PC-9 (cell line): ENCODE data around the gene HSBP1L1.

Source experiments
- EZH2 ChIP-seq: fragments of 200-600 bp; sonication (generic); IDR thresholded peaks from 2 replicates; pipeline ENCODE4 v1.8.0; 2017; ENCODE audit warnings: antibody characterized with exemption, low read depth
- TF ChIP-seq, protein P1 (sequence below): fragments of 200-600 bp; sonication (generic); conservative IDR thresholded peaks from 2 replicates; pipeline ENCODE4 v1.6.1; 2017; ENCODE audit warnings: mixed run types, antibody characterized with exemption, mild to moderate bottlenecking, moderate library complexity

DNA sequence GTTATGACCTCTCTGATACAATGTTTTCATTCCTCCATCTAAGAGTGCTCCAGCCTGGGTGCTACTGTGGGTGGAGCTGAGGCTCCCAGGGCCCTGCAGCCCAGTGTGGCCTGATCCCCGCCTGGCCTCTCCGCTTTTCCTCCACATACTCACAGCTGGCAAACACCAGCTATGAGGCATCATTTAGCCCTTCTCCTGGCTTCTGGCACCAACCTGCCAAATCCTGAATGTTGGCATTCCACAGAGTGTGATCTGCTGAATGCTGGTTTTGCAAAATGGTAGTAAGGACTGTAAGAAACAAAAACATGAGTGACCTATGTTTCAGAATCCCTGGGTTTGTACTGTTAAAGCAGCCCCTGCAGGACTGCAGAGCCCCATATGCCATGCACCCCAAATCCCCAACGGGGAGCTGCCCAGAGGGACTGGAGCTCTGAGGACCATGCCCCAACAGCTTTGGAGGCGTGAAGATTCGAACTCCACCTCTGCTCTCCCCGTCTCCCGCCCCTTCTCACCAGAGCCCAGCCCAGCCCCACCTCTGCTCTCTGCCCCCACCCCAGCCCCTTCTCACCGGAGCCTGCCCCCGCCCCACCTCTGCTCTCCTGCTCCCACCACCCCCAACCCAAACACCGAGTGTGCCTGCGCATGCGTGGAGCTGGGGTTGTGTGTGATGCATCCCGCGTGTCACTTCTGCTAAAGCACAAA lies 17.2 kb upstream of the HSBP1L1 start:
- TF ChIP-seq EZH2 = no peak
- TF ChIP-seq, protein P1, sequence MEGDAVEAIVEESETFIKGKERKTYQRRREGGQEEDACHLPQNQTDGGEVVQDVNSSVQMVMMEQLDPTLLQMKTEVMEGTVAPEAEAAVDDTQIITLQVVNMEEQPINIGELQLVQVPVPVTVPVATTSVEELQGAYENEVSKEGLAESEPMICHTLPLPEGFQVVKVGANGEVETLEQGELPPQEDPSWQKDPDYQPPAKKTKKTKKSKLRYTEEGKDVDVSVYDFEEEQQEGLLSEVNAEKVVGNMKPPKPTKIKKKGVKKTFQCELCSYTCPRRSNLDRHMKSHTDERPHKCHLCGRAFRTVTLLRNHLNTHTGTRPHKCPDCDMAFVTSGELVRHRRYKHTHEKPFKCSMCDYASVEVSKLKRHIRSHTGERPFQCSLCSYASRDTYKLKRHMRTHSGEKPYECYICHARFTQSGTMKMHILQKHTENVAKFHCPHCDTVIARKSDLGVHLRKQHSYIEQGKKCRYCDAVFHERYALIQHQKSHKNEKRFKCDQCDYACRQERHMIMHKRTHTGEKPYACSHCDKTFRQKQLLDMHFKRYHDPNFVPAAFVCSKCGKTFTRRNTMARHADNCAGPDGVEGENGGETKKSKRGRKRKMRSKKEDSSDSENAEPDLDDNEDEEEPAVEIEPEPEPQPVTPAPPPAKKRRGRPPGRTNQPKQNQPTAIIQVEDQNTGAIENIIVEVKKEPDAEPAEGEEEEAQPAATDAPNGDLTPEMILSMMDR = no peak
